Measurements from ENCODE around the gene MAPK8IP3.

DNA sequence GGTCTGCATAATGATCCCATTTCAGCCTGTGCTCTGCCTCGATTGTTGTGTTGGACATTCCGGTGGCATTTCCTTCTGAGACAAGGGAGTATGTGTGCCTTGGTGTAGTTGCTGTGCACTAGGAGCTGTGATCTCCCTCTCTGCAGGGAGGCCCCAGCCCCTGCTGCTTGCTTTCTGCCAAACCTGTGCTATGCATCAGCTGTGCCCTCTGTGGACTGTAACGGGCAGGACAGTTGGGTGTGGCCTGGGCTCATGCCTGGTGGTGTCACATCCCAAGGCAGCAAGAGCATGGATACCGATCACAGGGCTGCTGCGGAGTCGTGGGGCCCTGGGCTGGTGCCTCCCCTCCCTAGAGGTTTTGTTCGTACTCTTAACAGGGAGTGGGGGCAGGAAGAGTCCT lies 31.7 kb upstream of the MAPK8IP3 start:
- TF ChIP-seq YY1 (IDR thresholded peaks at IDR 0.05; ENCODE audit: insufficient read depth, insufficient read length): no peak
- TF ChIP-seq ZNF274 (IDR thresholded peaks at IDR 0.05; ENCODE audit: low read depth, low read length): no peak
